HG03280 (cell line): ENCODE results near the gene BRINP2.

ENCODE experiments used
- ATAC-seq: cut with Tn5 transposase; IDR thresholded peaks from one replicate; pipeline ENCODE4 v1.9.1; 2021; ENCODE audit warnings: mild to moderate bottlenecking, moderate library complexity; ENCODE audit not compliant: unreplicated experiment

Gene BRINP2

GRCh38 chr1:177219554-177220458, 49.0 kb downstream of the BRINP2 start:
- ATAC-seq, result no peak

GRCh38 chr1:177223359-177223758, 52.6 kb downstream of the BRINP2 start:
- ATAC-seq, result no peak

- no peak for ATAC-seq
Measured at GRCh38 chr1:177227978-177228692, 57.4 kb downstream of the BRINP2 start.

GRCh38 chr1:177228693-177229065, 57.9 kb downstream of the BRINP2 start:
- no peak for ATAC-seq

- ATAC-seq, result no peak
Measured at GRCh38 chr1:177229781-177230180, 59.0 kb downstream of the BRINP2 start.

- ATAC-seq, result no peak
Measured at GRCh38 chr1:177230228-177231016, 59.7 kb downstream of the BRINP2 start.

- ATAC-seq, result no peak
Measured at GRCh38 chr1:177235350-177235749, 64.6 kb downstream of the BRINP2 start.

GRCh38 chr1:177236962-177237361, 66.2 kb downstream of the BRINP2 start:
- no peak for ATAC-seq

- ATAC-seq, result no peak
Measured at GRCh38 chr1:177238967-177239366, 68.2 kb downstream of the BRINP2 start.

GRCh38 chr1:177239792-177240191, 69.0 kb downstream of the BRINP2 start:
- no peak for ATAC-seq

- no peak for ATAC-seq
Measured at GRCh38 chr1:177243773-177244172, 73.0 kb downstream of the BRINP2 start.

- ATAC-seq, result no peak
Measured at GRCh38 chr1:177246710-177247580, 76.2 kb downstream of the BRINP2 start.

GRCh38 chr1:177247623-177248176, 76.9 kb downstream of the BRINP2 start:
- no peak for ATAC-seq

GRCh38 chr1:177248258-177248657, 77.5 kb downstream of the BRINP2 start:
- no peak for ATAC-seq

- no peak for ATAC-seq
Measured at GRCh38 chr1:177249231-177249630, 78.5 kb downstream of the BRINP2 start.

GRCh38 chr1:177252877-177253276, 82.1 kb downstream of the BRINP2 start:
- ATAC-seq, result no peak

GRCh38 chr1:177255411-177255810, 84.7 kb downstream of the BRINP2 start:
- no peak for ATAC-seq

GRCh38 chr1:177256153-177257075, 85.7 kb downstream of the BRINP2 start:
- ATAC-seq, result no peak

- ATAC-seq, result no peak
Measured at GRCh38 chr1:177257128-177257527, 86.4 kb downstream of the BRINP2 start.
